ENCODE results near the gene WDFY3. TPM values are rescaled to one million over a fixed set of nuclear protein-coding genes. Genes with fewer than 3 reads are reported as not detected.

Gene WDFY3
- total and polyA plus RNA-seq, 9 of the 15 experiments (the other 6 are each of a cell fraction or from before 2014, with no cell fraction given): 0.58 to 13.5 (median 9.4) TPM

DNA sequence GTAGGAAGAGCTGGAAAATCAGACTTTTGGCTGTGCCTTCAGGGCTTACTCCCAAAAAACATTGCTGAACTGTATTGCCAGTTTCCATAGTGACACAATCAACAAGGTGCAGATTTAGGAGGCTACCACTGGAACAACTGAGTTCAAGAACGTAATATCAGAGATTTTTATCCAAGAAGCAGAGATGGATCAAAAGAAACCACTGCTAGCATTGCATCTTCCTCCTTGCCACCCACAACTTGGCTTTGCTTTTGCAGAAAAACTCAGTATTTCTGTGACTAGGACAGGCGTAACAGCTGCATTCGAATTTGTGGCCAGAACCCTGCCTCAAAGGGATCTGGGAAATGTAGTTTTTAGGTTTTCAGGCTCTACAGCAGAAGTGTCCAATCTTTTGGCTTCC, 27.8 kb upstream of the WDFY3 start (continued):
- TF ChIP-seq, protein P1, sequence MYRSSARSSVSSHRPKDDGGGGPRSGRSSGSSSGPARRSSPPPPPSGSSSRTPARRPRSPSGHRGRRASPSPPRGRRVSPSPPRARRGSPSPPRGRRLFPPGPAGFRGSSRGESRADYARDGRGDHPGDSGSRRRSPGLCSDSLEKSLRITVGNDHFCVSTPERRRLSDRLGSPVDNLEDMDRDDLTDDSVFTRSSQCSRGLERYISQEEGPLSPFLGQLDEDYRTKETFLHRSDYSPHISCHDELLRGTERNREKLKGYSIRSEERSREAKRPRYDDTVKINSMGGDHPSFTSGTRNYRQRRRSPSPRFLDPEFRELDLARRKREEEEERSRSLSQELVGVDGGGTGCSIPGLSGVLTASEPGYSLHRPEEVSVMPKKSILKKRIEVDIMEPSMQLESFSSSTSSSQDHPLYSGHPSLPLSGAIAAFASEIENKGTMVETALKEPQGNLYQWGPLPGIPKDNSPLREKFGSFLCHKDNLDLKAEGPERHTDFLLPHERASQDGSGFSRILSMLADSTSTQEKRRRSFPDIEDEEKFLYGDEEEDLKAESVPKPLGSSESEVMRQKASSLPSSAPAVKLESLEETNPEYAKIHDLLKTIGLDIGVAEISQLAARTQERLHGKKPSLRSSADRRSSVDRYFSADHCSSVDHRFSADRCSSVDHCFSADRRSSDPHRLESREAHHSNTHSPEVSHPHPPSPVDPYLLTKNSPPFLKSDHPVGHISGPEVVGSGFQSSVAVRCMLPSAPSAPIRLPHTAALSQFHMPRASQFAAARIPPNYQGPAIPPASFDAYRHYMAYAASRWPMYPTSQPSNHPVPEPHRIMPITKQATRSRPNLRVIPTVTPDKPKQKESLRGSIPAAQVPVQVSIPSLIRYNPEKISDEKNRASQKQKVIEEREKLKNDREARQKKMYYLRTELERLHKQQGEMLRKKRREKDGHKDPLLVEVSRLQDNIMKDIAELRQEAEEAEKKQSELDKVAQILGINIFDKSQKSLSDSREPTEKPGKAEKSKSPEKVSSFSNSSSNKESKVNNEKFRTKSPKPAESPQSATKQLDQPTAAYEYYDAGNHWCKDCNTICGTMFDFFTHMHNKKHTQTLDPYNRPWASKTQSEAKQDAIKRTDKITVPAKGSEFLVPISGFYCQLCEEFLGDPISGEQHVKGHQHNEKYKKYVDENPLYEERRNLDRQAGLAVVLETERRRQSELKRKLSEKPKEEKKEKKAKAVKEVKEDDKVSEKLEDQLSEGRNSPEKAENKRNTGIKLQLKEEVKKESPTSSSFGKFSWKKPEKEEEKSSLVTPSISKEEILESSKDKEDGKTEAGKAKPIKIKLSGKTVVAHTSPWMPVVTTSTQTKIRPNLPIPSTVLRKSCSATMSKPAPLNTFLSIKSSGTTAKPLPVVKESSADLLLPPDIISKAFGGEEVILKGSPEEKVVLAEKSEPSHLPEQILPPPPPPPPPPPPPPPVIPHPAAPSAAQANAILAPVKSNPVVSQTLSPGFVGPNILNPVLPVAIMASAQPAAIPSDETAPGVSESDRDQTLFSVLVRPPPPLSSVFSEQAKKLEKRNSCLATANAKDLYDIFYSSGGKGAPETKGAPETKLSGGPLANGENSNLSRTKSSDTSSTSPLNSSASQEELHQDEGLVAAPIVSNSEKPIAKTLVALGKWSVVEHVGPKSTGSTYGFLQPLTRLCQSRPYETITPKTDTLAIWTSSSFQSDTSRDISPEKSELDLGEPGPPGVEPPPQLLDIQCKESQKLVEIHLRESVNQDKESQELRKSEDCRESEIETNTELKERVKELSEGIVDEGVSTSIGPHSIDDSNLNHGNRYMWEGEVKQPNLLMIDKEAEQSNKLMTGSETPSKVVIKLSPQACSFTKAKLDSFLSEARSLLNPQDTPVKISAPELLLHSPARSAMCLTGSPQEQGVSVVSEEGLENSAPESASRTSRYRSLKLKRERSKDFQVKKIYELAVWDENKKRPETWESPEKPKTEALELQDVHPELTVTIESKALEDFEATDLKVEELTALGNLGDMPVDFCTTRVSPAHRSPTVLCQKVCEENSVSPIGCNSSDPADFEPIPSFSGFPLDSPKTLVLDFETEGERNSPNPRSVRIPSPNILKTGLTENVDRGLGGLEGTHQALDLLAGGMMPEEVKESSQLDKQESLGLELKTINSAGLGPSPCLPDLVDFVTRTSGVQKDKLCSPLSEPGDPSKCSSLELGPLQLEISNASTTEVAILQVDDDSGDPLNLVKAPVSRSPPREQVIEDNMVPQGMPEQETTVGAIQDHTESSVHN (IDR thresholded peaks at IDR 0.05; ENCODE audit: borderline replicate concordance in 1 of 2, low read depth in 1 of 2): no peak
- TF ChIP-seq ESRRA (IDR thresholded peaks at IDR 0.05; ENCODE audit: borderline replicate concordance, low read depth): no peak
- TF ChIP-seq, protein P2, sequence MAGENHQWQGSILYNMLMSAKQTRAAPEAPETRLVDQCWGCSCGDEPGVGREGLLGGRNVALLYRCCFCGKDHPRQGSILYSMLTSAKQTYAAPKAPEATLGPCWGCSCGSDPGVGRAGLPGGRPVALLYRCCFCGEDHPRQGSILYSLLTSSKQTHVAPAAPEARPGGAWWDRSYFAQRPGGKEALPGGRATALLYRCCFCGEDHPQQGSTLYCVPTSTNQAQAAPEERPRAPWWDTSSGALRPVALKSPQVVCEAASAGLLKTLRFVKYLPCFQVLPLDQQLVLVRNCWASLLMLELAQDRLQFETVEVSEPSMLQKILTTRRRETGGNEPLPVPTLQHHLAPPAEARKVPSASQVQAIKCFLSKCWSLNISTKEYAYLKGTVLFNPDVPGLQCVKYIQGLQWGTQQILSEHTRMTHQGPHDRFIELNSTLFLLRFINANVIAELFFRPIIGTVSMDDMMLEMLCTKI (IDR thresholded peaks at IDR 0.05; ENCODE audit: partially characterized antibody): no peak
- TF ChIP-seq ZBED1 (IDR thresholded peaks at IDR 0.05): no peak
- no peak for TF ChIP-seq MYC (IDR thresholded peaks at IDR 0.05; ENCODE audit: low read depth, low read length)
- no peak for TF ChIP-seq MYC (CRISPR knock-in tag; IDR thresholded peaks at IDR 0.05; ENCODE audit: borderline replicate concordance, low read depth)
- no peak for TF ChIP-seq U2AF2 (optimal IDR thresholded peaks at IDR 0.05; ENCODE audit: low read depth, low read length)
- TF ChIP-seq RFX1 (IDR thresholded peaks at IDR 0.05): peak; percentile 61
- TF ChIP-seq ZNF324 (CRISPR knock-in tag; IDR thresholded peaks at IDR 0.05): no peak
- TF ChIP-seq FOXJ2 (tag; IDR thresholded peaks at IDR 0.05): peak; percentile 87
- TF ChIP-seq PML (IDR thresholded peaks at IDR 0.05; ENCODE audit: low read length): no peak
- TF ChIP-seq, protein P3, sequence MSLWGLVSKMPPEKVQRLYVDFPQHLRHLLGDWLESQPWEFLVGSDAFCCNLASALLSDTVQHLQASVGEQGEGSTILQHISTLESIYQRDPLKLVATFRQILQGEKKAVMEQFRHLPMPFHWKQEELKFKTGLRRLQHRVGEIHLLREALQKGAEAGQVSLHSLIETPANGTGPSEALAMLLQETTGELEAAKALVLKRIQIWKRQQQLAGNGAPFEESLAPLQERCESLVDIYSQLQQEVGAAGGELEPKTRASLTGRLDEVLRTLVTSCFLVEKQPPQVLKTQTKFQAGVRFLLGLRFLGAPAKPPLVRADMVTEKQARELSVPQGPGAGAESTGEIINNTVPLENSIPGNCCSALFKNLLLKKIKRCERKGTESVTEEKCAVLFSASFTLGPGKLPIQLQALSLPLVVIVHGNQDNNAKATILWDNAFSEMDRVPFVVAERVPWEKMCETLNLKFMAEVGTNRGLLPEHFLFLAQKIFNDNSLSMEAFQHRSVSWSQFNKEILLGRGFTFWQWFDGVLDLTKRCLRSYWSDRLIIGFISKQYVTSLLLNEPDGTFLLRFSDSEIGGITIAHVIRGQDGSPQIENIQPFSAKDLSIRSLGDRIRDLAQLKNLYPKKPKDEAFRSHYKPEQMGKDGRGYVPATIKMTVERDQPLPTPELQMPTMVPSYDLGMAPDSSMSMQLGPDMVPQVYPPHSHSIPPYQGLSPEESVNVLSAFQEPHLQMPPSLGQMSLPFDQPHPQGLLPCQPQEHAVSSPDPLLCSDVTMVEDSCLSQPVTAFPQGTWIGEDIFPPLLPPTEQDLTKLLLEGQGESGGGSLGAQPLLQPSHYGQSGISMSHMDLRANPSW (CRISPR knock-in tag; IDR thresholded peaks at IDR 0.05): no peak
- TF ChIP-seq NUFIP1 (IDR thresholded peaks at IDR 0.05; ENCODE audit: partially characterized antibody): no peak
- TF ChIP-seq SMAD3 (CRISPR knock-in tag; conservative IDR thresholded peaks at IDR 0.05): no peak
- no peak for TF ChIP-seq JUND (IDR thresholded peaks at IDR 0.05; ENCODE audit: borderline replicate concordance, low read depth, low read length)
- TF ChIP-seq JUND (tag; IDR thresholded peaks at IDR 0.05; ENCODE audit: borderline replicate concordance, low read depth, low read length): no peak
